ENCODE measurements around the gene NANOS1.

The NANOS1 gene

DNA sequence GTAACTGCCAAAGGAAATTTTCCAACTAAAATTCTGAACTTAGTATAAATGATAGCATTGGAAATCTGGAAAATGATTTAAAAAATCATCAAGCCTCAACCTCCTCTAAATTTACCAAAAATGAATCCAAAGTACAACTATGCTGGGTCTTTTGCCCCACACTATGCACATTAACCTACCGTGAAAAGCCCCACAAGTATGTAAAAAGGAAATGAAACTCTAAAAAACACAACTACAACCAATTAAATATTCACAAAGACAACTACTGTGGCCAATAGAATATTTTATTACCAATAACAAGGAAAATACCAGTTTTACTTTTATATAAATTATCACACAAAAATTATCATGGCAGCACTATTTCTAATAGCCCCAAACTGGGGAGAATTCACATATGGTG, 31.8 kb downstream of the NANOS1 start:
- DNase-seq: no peak

GRCh38 chr10:119061926-119062325, 32.4 kb downstream of the NANOS1 start:
- DNase-seq: no peak

DNA sequence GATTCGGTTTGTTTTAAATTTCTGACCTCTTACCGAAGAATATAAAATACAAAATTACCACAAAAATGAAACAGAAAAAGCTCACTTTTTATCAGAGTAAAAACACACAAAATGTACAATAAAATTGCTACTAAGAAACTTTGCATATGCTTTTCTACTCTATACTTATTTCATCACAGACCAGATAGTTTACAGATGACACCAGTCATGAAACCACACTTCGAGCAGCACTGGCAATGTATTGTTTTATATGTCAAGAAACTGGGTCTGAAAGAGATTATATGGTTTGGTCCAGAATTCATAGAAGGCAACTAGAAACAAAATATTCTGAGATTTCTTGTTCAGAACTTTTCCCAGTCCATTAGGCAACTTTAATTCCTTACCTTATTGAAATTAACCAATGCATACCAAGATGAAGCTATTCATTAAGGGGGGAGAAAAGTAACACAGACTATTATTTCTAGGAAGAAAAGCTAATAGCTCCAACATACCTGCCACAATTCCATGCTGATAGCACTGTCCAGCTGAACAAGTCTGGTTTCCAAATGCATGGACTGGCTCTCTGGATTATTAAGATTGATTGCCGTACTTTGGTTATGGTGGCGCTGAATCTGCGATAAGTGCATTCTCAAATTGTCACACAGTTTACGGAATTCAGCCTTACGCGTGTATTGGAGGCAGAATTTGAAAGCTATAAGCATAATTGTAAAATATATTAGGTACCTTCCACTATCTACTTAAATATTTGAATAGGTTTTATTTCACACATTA, 41.1 kb downstream of the NANOS1 start:
- DNase-seq: no peak

GRCh38 chr10:119073584-119073983, 44.1 kb downstream of the NANOS1 start:
- DNase-seq: no peak

DNA sequence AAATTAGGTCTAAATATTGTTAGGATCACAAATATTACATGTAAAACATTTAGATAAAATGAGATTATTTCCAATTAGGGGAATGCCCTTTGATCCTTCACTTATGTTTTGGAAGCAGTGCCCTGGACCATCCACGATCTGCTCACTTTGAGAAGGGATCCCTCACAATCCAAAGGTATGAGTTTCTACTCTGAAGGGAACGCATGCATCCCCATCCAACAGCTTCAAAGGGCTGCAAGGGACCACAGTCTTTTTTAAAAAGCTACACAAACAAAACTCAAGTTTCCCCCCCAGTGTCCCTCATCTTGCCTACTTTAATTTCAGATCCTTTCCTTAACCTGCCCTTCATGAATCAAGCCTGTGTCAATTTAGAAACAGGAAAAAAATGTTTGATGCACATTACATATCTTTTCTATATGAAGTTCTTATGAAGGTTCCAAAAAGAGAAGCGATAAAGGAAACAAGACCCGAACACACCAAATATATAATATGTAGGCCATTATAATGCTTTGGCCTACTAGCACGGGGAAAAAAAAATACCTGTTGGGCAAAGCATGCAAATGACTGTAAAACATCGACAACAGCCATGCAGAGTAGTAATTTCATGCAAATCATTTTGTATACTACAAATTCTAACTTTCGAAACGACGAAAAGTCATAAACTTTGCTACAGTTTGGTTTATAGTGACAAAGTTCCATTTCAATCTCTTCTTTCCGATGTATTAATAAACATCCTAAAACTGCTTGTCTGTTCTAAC, 49.1 kb downstream of the NANOS1 start:
- no peak for DNase-seq

- peak; percentile 78 for DNase-seq
These were observed 50.3 kb downstream of the NANOS1 start for GRCh38 chr10:119079599-119080520.

DNA sequence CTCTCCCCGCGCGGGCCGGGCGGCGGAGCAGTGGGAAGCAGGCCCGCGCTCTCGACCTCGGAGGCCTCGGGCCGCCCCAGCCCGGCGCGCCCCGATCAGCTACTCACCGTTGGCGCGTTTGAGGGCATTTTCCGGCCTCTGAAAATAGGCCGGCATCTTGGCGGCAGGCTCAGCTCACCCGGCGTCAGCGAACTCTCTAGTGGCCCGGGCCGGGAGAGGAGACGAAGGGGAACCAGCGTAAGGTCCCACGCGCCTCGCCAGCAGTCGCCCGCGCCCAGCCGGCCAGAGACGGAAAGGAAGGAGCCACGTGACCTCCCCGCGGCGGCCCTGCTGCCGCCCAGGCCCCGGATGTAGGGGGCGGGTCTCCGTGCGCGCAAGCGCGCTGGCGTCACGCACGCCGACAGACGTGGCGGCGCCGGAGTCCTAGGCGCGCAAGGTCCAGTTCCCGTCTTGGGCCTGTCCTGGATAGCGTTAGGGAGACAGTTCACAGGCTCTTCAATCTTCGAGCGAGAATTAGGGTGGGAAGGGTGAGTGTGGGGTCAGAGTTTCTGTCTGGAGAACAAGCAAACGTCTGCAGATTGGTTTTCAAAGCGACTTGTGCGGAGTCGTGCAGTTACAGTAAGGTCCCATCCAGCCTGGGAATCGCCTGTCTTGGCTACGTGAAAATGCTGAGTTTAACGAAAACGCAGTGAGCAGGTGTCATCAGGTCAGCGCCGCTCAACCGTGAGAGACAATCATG, 51.2 kb downstream of the NANOS1 start, which contains the start of gene EIF3A:
EIF3A (minus strand) TSS at position 297 of the 739 bp plus-strand sequence; CDS start at position 156, 141 bp downstream.
- DNase-seq: peak; percentile 89

Measured in fibroblast of skin of back (primary cell).